Cardiac muscle cell (in vitro differentiated cells and primary cell): ENCODE measurements around the gene RRBP1. TPM values are rescaled to one million over a fixed set of nuclear protein-coding genes. Genes with fewer than 3 reads are reported as not detected.

Experiments
- DNase-seq, 2 donors: peaks; one replicate each; pipeline versions ENCODE4 v3.0.0 to v3.0.0-alpha.2; 2010 to 2017; ENCODE audit warnings: low read depth in 1 of 2, low spot score in 1 of 2
- H3K27ac ChIP-seq: fragments of 200-600 bp; sonication (generic); 2 replicates; pipeline ENCODE4 v1.5.1; 2016
- H3K27me3 ChIP-seq: fragments of 200-600 bp; sonication (generic); 2 replicates; pipeline ENCODE4 v1.6.0; 2016; ENCODE audit warnings: control low read depth
- H3K36me3 ChIP-seq: fragments of 200-600 bp; sonication (generic); 2 replicates; pipeline ENCODE4 v1.5.1; 2016; ENCODE audit warnings: control low read depth
- H3K4me1 ChIP-seq: fragments of 200-600 bp; sonication (generic); 2 replicates; pipeline ENCODE4 v1.8.1; 2017; ENCODE audit warnings: low read depth, mild to moderate bottlenecking, mixed run types
- H3K4me3 ChIP-seq: fragments of 200-600 bp; sonication (generic); 2 replicates; pipeline ENCODE4 v1.5.1; 2016; ENCODE audit warnings: mild to moderate bottlenecking
- H3K9me3 ChIP-seq: fragments of 200-600 bp; sonication (generic); 2 replicates; pipeline ENCODE4 v1.5.1; 2017; ENCODE audit warnings: low read depth, mild to moderate bottlenecking, control low read depth
- CTCF ChIP-seq: IDR thresholded peaks from 2 replicates; pipeline ENCODE4 v1.5.1; 2012; ENCODE audit warnings: low read depth, mild to moderate bottlenecking, low read length
- polyA plus RNA-seq: library from polyadenylated mRNA; unstranded; fragments of >200 nt; fragmentation: Nextera tagmentation; extraction: Ambion mirVana; gene quantifications from 2 replicates; pipeline ENCODE4 v1.2.1, GENCODE V29; 2016
- total RNA-seq: library from RNA; depleted of rRNA; stranded (reverse); fragments of >200 nt; gene quantifications from 2 replicates; pipeline ENCODE4 v1.2.3, GENCODE V29; 2016

Gene RRBP1
- total and polyA plus RNA-seq, 2 experiments from 2014 or later, result 50.7 to 77.5 TPM

DNA sequence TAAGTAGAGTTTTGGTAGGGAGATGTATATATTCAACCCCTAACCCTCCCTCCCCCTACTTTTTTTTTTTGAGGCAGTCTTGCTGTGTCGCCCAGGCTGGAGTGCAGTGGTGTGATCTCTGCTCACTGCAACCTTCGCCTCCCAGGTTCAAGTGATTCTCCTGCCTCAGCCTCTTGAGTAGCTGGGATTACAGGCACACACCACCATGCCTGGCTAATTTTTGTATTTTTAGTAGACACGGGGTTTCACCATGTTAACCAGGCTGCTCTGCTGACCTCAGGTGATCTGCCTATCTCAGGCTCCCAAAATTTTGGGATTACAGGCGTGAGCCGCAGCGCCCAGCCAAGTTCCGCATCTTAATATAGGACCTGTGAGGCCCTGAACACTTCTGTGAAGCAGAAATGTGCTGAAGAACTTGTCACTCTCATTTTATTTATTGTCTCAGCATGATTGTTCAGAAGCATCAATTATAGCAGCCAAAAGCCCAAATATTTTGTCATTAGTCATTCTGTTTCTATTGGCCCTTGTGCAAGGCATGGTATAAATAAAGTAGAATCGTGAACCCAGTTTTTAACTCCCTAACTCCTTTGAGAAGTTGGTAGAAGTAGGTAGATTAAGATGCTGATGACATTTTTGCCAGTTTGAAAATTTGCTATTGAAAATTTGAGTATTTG is 92.7 kb downstream of the RRBP1 start:
- no peak for TF ChIP-seq CTCF
- Histone ChIP-seq H3K36me3 (no peaks in the 10 kb centered on the region), H3K4me1 (peaks cover 77% of the 10 kb centered on the region), H3K4me3 (no peak overlapping the region), H3K27me3 (no peaks in the 10 kb centered on the region), H3K9me3 (no peaks in the 10 kb centered on the region), H3K27ac (peak overlapping the region; percentile 96)
- no peak for DNase-seq

DNA sequence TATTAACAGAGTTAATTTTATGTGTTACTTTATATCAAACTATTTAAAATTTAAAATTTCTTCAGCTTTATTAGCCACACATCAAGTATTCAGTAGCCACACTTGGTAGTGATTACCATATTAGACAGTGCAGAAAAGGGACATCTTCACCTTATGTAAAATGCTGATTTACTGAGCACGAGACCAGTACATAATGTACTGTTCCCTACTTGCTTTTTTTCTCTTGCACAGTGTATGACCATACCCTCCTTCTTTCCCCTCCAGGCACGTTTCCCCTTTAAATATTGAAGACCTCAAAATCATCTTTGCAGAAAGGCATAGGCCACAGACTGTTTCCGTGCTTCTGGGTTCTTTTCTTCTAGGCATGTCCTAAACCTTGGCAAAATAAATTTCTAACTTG is 94.2 kb downstream of the RRBP1 start:
- DNase-seq, result no peak
- Histone ChIP-seq H3K27ac (peak overlapping the region; percentile 96), H3K9me3 (no peaks in the 10 kb centered on the region), H3K4me3 (no peak overlapping the region), H3K4me1 (peaks cover 64% of the 10 kb centered on the region), H3K36me3 (no peaks in the 10 kb centered on the region), H3K27me3 (no peaks in the 10 kb centered on the region)
- no peak for TF ChIP-seq CTCF

DNA sequence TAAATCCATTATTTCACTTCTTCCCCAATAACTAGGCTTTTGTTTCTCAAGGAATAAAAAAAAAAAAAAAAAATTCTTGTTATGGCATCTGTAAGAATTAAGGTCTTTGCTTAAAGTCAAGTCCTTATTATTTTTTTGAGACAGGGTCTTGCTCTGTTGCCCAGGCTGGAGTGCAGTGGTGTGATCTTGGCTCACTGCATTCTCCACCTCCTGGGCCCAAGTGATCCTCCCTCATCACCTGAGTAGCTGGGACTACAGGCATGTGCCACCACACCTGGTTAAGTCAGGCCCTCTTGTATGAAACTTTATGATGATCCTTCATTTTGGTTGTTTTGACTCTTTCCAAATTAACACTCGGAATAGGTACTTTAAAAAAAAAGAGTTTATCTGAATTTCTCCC is 94.9 kb downstream of the RRBP1 start:
- no peak overlapping the region for H3K4me3 ChIP-seq
- H3K36me3 ChIP-seq, result no peaks in the 10 kb centered on the region
- H3K4me1 ChIP-seq, result peaks cover 60% of the 10 kb centered on the region
- TF ChIP-seq CTCF, result no peak
- H3K27me3 ChIP-seq, result no peaks in the 10 kb centered on the region
- H3K27ac ChIP-seq, result peak overlapping the region; percentile 96
- no peaks in the 10 kb centered on the region for H3K9me3 ChIP-seq
- no peak for DNase-seq

- Histone ChIP-seq H3K27me3 (no peaks in the 10 kb centered on the region), H3K4me3 (no peak overlapping the region), H3K4me1 (peaks cover 53% of the 10 kb centered on the region), H3K9me3 (no peaks in the 10 kb centered on the region), H3K36me3 (no peaks in the 10 kb centered on the region), H3K27ac (peak overlapping the region; percentile 13)
- no peak for TF ChIP-seq CTCF
- no peak for DNase-seq
Observed at GRCh38 chr20:17586250-17586649, 95.8 kb downstream of the RRBP1 start.

DNA sequence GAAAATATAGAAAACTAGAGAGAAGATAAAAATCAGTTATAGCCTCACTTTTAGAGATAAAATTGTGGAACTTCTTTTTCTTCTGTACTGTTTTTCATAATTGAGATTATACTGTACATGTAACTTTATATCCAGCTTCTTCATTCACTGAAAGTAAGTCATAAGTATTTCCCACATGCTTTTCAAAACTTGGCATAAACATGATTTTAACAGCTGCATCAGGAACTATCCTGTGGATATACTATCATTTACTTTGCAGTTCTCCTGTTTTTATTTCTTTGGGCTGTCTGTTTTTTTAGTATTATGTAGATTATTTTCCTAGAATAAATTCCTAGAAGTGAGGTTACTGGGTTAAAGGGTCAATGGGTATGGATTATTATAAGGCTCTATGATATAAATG is 97.4 kb downstream of the RRBP1 start:
- peaks cover 41% of the 10 kb centered on the region for H3K4me1 ChIP-seq
- no peaks in the 10 kb centered on the region for H3K36me3 ChIP-seq
- H3K27ac ChIP-seq, result no peak overlapping the region
- TF ChIP-seq CTCF, result no peak
- no peak for DNase-seq
- H3K9me3 ChIP-seq, result no peaks in the 10 kb centered on the region
- no peak overlapping the region for H3K4me3 ChIP-seq
- no peaks in the 10 kb centered on the region for H3K27me3 ChIP-seq

DNA sequence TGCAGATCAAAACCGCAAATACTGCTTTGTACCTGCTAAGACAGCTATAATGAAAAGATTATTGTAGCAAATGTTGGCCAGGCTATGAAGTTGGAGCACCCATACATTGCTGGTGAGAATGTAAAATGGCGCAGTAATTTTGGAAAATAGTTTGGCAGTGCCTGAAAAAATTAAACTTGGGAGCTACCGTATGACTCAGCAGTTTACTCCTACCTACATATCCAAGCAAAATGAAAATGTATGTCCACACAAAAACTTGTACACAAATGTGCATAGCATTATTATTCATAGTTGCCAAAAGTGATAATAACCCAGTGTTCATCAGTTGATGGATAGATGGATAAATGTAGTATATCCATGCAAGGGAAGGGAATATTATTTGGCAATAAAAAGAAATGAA is 98.9 kb downstream of the RRBP1 start:
- TF ChIP-seq CTCF, result no peak
- H3K36me3 ChIP-seq, result no peaks in the 10 kb centered on the region
- H3K4me3 ChIP-seq, result no peak overlapping the region
- no peaks in the 10 kb centered on the region for H3K27me3 ChIP-seq
- no peaks in the 10 kb centered on the region for H3K9me3 ChIP-seq
- peaks cover 30% of the 10 kb centered on the region for H3K4me1 ChIP-seq
- H3K27ac ChIP-seq, result peak overlapping the region; percentile 34
- DNase-seq, result no peak
